NK-92 (cell line): ENCODE results near the gene TNFSF13B.
"Not testable (repeated sequence)": the region's sequence is repeated elsewhere in the genome, so short reads cannot be mapped to it uniquely, and the experiment has no call there.

ENCODE experiments used
- DNase-seq: peaks from one replicate; lab custom pipeline; 2025; ENCODE audit not compliant: unreplicated experiment; lab: John Stamatoyannopoulos, UW

The TNFSF13B gene

GRCh38 chr13:108278466-108278865 is 8.9 kb downstream of the TNFSF13B start:
- DNase-seq: no peak

- no peak for DNase-seq
These were observed 12.4 kb downstream of the TNFSF13B start for GRCh38 chr13:108281901-108282300.

DNA sequence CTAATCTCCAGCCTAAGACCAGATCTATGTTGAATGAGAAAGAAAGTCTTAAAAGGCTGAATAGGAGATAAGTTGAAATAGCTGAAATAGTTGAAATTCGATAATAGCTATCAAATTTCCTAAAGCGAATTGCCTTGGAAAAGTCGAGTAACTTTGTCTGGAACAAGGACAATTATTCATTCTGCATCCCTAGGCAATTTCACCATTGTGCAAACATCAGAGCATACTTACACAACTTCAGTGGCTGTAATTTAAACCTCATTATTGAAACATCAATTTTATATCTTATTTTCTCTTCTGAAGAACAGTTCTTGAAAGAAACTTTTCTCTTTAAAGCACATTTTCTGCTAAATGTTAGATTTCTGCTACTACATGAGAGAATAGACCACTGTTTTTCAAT is 13.6 kb downstream of the TNFSF13B start:
- no peak for DNase-seq

GRCh38 chr13:108288741-108289140 is 19.2 kb downstream of the TNFSF13B start:
- no peak for DNase-seq

- DNase-seq: no peak
These were observed 20.3 kb downstream of the TNFSF13B start for GRCh38 chr13:108289819-108290218.

- no peak for DNase-seq
These were observed 27.6 kb downstream of the TNFSF13B start for GRCh38 chr13:108297114-108297513.

GRCh38 chr13:108302279-108302678 is 32.8 kb downstream of the TNFSF13B start:
- DNase-seq: no peak

DNA sequence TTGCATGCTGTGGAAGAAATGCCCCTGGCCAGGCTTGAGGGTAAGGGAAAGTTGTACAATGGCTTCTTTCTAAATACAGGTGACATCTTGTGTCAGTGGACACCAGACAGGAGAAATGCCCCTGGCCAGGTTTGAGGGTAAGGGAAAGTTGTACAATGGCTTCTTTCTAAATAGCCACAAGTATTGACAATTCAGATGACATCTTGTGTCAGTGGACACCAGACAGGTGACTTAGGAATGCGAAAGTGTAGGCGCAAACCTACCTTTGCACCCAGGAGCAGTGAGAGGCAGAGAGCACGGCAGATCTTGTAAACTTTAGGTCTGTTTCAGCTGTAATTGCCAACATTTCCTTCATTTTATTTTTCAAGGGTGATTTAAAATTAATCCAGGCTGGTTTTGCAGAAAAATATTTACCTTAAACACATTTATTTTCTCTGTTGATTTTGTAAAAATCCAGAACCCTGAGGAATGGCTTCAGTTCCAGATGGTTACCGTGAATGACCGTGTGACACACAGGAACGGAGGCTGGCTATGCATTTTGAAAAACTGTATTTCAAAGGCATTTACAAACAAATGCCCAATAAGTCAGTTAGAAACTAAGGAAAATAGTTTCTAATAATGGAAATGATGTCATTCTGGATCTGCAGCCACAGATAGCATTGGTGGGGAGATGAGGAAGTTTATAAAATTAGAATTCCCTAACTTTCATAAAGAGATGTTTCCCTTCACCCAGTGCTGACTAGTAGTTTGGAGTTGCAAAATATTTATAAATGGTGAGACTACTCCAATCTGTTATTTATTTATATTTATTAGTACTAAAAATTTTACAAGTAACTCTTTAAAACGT is 34.9 kb downstream of the TNFSF13B start:
- DNase-seq: no peak

- DNase-seq: no peak
These were observed 36.1 kb downstream of the TNFSF13B start for GRCh38 chr13:108305655-108306054.

GRCh38 chr13:108306860-108307259 is 37.3 kb downstream of the TNFSF13B start:
- no peak for DNase-seq

DNA sequence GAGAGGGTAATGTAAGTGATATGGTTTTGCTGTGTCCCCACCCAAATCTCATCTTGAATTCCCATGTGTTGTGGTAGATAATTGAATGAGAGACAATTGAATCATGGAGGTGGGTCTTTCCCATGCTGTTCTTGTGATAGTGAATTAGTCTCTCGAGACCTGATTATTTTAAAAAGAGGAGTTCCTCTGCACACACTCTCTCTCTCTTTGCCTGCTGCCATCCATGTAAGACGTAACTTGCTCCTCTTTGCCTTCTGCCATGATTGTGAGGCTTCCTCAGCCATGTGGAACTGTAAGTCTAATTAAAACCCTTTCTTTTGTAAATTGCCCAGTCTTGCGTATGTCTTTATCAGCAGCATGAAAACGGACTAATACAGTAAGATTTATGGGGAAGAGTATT is 42.1 kb downstream of the TNFSF13B start:
- DNase-seq: not testable (repeated sequence)

GRCh38 chr13:108313382-108313781 is 43.9 kb downstream of the TNFSF13B start:
- no peak for DNase-seq

- no peak for DNase-seq
These were observed 45.8 kb downstream of the TNFSF13B start for GRCh38 chr13:108315273-108315672.

DNA sequence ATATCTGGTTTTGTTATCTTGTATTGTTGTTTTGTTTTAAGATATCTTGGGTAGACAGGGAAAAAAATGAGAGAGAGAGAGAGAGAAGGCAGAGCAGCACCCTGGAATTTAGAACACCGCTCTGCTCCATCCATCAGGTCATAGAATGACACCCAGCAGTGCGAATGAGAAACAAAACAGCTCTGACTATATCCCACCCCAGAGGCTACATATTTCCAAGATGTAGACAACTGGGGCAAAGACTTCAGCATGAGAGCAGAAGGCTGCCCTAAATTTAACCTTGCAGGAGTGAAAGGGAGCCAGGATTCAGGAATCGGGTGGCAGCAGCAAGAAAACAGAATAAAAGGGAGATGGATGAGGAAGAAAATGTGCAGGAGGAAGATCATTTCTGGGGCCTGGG is 46.5 kb downstream of the TNFSF13B start:
- DNase-seq: no peak

- DNase-seq: no peak
These were observed 46.9 kb downstream of the TNFSF13B start for GRCh38 chr13:108316413-108316812.

GRCh38 chr13:108322206-108322824 is 52.8 kb downstream of the TNFSF13B start:
- DNase-seq: no peak

- no peak for DNase-seq
These were observed 53.5 kb downstream of the TNFSF13B start for GRCh38 chr13:108323031-108323430.

DNA sequence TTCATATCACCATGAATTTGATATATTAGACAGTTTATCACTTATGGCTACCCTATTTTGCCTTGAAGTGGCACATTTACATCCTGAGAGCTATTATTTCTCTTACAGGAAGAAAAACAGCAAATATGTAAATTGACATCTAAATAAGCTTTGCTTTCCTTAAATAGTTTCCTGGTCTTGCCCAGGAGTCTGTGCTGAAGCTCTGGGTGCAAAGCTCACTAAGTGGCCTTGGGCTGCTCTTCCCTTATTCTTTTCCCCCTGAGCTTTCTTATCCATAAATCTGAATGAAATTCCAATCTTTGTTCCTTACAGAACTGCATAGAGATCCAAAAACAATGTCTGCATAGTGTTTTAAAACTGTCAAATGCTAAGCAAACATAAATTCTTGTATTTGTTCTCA is 56.3 kb downstream of the TNFSF13B start:
- DNase-seq: no peak

DNA sequence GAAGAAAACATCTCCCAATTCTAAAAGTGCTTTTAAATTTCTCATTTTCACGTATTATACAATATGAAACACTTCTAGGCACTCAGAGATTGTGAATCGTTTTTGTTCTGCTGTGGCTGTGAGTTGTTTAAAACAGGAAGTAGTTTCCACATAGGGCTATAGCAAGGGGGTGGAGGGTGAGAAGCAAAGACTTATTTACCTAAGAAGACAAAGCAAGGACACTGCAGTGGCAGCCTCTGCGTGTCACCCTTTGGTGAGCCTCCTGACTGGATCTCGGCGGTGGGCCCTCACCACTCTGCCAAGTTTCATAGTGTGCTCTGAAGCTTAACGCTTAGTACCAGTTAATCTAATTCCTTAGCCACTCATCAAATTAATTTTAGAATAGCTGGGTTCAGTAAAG is 56.8 kb downstream of the TNFSF13B start:
- no peak for DNase-seq

- no peak for DNase-seq
These were observed 59.3 kb downstream of the TNFSF13B start for GRCh38 chr13:108328848-108329247.

GRCh38 chr13:108332791-108333190 is 63.3 kb downstream of the TNFSF13B start:
- no peak for DNase-seq
